Epithelial cell of proximal tubule (primary cell): ENCODE measurements around the gene DGUOK. TPM values are rescaled to one million over a fixed set of nuclear protein-coding genes. Genes with fewer than 3 reads are reported as not detected.
"Not testable (repeated sequence)": the region's sequence is repeated elsewhere in the genome, so short reads cannot be mapped to it uniquely, and the experiment has no call there.

ENCODE experiments used
- DNase-seq: peaks from one replicate; pipeline ENCODE4 v3.0.0-alpha.2; 2011; ENCODE audit warnings: low read depth
- H3K4me3 ChIP-seq: 2 replicates; pipeline ENCODE4 v1.5.1; 2011; ENCODE audit warnings: low read depth, mild to moderate bottlenecking, low read length
- total RNA-seq: library from RNA; depleted of rRNA; stranded (reverse); fragments of >200 nt; gene quantifications from 2 replicates; pipeline ENCODE4 v1.2.3, GENCODE V29; 2015
- TF ChIP-seq, protein P1 (sequence below): conservative IDR thresholded peaks from 2 replicates; pipeline ENCODE4 v1.5.1; 2012; ENCODE audit warnings: low read depth, mild to moderate bottlenecking, low read length

DGUOK gene
- total RNA-seq, 1 donor from 2014 or later, result 65.6 TPM

DNA sequence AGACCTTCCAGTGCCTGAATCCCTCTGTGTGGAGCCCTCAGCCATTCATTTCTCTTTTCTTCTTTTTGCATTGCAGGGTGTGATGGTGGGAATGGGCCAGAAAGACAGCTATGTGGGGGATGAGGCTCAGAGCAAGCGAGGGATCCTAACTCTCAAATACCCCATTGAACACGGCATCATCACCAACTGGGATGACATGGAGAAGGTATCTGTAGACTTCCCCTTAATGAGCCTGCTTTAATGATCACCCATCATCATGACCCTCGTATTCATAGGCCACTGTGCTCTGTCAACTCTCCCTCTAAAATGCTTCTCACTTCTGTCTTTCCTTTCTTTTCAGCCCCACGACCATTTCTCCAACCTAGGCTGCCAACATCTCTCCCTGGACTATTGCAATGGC is 24.4 kb upstream of the DGUOK start:
- H3K4me3 ChIP-seq, result no peak overlapping the region
- no peak for DNase-seq
- TF ChIP-seq, protein P1, sequence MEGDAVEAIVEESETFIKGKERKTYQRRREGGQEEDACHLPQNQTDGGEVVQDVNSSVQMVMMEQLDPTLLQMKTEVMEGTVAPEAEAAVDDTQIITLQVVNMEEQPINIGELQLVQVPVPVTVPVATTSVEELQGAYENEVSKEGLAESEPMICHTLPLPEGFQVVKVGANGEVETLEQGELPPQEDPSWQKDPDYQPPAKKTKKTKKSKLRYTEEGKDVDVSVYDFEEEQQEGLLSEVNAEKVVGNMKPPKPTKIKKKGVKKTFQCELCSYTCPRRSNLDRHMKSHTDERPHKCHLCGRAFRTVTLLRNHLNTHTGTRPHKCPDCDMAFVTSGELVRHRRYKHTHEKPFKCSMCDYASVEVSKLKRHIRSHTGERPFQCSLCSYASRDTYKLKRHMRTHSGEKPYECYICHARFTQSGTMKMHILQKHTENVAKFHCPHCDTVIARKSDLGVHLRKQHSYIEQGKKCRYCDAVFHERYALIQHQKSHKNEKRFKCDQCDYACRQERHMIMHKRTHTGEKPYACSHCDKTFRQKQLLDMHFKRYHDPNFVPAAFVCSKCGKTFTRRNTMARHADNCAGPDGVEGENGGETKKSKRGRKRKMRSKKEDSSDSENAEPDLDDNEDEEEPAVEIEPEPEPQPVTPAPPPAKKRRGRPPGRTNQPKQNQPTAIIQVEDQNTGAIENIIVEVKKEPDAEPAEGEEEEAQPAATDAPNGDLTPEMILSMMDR, result no peak

DNA sequence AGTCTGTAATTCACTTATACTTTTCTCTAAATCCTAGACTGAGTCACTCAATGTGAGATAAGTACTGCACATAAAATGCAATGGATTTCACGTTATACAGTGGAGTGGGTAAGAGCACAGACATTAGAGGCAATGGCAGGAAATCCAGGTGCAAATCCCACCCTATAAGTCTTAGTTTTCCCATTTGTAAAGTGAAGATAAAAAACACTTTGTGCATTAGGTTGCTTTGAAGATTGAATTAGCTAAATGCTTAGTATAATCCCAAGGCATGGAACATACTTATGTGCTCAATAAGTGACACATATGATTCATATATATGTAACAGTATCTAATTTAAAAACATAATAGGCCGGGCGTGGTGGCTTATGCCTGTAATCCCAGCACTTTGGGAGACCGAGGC is 23.4 kb upstream of the DGUOK start:
- TF ChIP-seq, protein P1, result no peak
- no peak for DNase-seq

DNA sequence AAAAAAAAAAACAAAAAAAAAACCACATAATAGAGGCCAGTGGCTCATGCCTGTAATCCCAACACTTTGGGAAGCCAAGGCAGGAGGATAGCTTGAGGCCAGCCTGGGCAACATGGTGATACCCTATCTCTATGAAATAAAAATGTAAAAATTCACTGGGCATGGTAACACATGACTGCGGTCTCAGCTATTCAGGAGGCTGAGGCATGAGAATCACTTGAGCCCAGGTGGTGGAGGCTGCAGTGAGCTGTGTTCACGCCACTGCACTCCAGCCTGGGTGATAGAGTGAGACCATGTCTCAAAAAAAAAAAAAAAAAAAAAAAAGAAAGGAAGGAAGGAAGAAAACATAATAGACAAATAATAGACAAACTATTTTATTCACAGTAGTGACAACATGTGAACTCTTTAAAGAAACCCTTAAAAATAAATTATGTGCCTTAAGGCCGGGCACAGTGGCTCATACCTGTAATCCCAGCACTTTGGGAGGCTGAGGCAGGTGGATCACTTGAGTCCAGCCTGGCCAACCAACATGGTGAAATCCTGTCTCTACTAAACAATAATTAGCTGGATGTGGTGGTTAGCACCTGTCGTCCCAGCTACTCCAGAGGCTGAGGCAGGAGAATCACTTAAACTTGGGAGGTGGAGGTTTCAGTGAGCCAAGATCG is 22.6 kb upstream of the DGUOK start:
- not testable (repeated sequence) for DNase-seq, H3K4me3 ChIP-seq

More for the DNA sequence above, 23.4 kb upstream of the DGUOK start:
- no peak overlapping the region for H3K4me3 ChIP-seq

DNA sequence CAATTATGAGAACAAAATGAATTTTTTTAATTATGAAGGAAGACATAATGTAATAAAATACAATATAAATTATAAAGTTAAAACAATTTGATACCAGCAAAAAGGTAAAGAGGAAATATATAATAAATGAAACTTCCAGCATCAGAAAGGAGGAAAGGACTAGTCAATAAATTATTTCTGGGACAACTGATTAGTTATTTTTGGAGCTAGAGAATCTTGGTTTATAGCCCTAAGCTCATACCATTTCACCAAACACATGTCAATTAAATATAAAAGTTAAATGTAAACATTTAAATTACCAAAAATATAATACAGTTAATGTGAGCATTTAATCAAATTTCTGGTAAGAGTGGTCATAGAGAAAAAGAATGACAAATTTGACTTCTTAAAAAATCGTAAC is 21.7 kb upstream of the DGUOK start:
- DNase-seq, result no peak
- TF ChIP-seq, protein P1, result no peak
- H3K4me3 ChIP-seq, result no peak overlapping the region

DNA sequence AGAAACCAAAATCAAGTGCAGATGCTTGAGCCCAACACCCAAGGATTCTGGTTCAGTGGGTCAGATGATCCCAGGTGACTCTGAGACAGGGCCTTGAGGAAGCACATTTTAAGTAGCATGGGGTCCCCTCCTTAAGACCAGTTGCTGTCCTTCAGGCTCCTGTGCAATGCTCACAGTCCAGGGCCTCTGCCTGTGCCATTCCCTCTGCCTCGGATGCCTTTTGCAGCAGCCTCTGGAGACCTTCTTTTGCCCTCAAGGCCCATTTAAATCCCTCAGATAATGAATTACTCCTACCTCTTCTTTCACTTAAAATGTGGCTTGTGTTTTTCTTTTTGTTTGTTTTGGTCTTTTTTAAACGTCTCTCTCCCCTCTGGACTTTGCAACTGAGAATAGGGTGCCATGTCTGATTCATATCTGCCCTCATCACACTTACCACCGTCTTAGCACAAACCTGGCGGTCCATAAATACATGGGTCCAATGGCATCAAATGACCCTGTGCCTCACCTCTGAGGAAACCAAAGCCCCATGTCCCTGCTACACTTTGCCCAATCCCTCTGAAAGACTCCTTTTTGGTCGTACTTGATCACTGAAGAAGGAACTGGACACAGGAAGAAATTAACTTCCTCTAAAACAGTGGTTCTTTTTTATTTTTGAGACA is 19.7 kb upstream of the DGUOK start:
- no peak for DNase-seq
- no peak overlapping the region for H3K4me3 ChIP-seq
- TF ChIP-seq, protein P1, result no peak

DNA sequence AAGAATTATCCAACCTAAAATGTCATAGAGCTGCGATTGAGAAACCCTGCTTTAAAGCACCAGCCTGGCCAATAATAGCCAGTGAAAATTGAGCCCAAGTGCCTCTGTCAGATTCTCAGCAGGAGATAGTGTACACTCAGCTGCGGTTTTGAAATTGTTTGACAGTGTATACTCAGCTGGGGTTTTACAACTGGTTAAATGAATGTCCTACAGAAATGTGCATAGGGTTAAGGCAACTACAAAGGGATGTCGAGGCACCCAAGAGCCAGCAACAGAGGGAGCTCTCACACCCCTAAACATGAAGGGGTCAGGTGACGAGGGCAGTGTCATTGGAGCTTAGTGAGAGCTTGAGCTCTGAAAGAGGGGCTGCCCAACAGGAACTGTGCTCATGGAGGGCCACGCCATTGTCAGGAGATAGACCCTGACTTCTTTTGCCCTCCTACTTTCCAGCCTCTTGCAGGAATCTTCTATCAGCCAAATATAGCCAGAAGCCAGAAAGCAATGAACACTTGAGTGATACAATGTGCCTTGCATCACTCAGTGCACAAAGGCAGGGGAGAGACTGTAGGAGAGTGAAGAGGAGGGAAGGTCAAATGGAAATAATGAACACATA is 18.7 kb upstream of the DGUOK start:
- no peak for DNase-seq
- TF ChIP-seq, protein P1, result peak; percentile 28
- H3K4me3 ChIP-seq, result no peak overlapping the region

DNA sequence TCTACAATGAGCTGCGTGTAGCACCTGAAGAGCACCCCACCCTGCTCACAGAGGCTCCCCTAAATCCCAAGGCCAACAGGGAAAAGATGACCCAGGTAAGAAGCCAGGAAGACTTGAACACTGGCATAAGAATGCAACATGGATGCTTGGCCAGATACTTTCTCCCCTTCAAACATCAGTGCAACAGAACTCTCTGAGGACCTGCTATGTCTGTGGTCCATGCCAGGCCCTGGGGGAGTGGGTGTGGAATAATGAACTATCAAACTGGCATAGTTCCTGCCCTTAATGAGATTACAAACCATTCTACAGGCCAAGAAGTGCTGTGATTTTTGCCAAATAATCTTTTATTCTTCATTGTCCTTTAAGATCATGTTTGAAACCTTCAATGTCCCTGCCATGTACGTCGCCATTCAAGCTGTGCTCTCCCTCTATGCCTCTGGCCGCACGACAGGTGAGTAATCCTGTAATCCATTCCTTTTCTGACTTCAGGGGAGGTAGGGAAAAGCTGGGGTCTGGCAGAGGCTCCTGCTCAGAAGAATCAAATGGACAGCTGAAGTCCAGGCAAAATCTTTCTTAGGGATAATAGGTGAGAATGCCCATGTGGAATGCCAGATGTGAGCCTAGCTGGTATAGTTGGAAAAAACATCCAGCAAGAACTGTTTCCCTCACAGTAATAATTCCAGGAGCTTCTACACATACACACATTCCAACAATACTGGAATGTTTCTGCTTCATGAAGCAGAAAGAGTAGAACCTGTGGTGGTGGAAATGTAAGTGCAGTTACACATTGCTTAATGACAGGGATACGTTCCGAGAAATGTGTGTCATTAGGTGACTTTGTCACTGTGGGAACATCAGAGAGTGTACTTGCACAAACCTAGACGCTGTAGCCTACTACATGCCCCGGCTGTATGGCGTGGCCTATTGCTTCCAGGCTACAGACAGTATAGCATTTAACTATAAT is 17.7 kb upstream of the DGUOK start:
- TF ChIP-seq, protein P1, result no peak
- DNase-seq, result peak; percentile 94
- H3K4me3 ChIP-seq, result no peak overlapping the region
